HFFc6 (cell line): ENCODE results near the gene UBE2N. TPM values are rescaled to one million over a fixed set of nuclear protein-coding genes. Genes with fewer than 3 reads are reported as not detected.
"Not testable (repeated sequence)": the region's sequence is repeated elsewhere in the genome, so short reads cannot be mapped to it uniquely, and the experiment has no call there.

Experiments
- DNase-seq: peaks from one replicate; pipeline ENCODE4 v3.0.0-alpha.2; 2018
- H3K27ac Mint-ChIP-seq: 2 replicates; pipeline ENCODE4 v1.8.0; 2020; ENCODE audit warnings: mild to moderate bottlenecking, mixed read lengths
- H3K27me3 Mint-ChIP-seq: 2 replicates; pipeline ENCODE4 v1.8.0; 2021; ENCODE audit warnings: mild to moderate bottlenecking, moderate library complexity, mixed read lengths; ENCODE audit not compliant: insufficient read depth
- H3K36me3 Mint-ChIP-seq: 2 replicates; pipeline ENCODE4 v1.8.0; 2021; ENCODE audit warnings: low read depth, mixed read lengths
- H3K4me1 Mint-ChIP-seq: 2 replicates; pipeline ENCODE4 v1.8.0; 2020; ENCODE audit warnings: low read depth, mixed read lengths
- H3K4me3 Mint-ChIP-seq: 2 replicates; pipeline ENCODE4 v1.8.0; 2020; ENCODE audit warnings: mild to moderate bottlenecking, moderate library complexity, mixed read lengths
- H3K9me3 Mint-ChIP-seq: 2 replicates; pipeline ENCODE4 v1.8.0; 2020; ENCODE audit warnings: mild to moderate bottlenecking, mixed read lengths
- CTCF ChIP-seq: fragments of 200-600 bp; sonication (generic); IDR thresholded peaks from 2 replicates; pipeline ENCODE4 v1.5.0; 2021; ENCODE audit warnings: antibody characterized with exemption, mild to moderate bottlenecking
- total RNA-seq, 6 experiments: library from RNA; stranded (reverse); fragmentation: NEBNext Ultra II Directional; extraction: Animal tissue kit (Norgen Biotek cat#: 25700); gene quantifications; 2 replicates in 1 of 6; 3 replicates in 5 of 6; pipeline ENCODE4 v1.2.3, GENCODE V29; 2021

UBE2N gene
- total RNA-seq, 6 experiments from 2014 or later, result 143 to 168 (median 157) TPM

GRCh38 chr12:93415723-93416464 is 25.9 kb downstream of the UBE2N start:
- Mint-ChIP-seq H3K4me1 (peaks cover 76% of the 10 kb centered on the region), H3K4me3 (peak overlapping the region; percentile 64), H3K27me3 (peaks cover 2% of the 10 kb centered on the region), H3K27ac (peak overlapping the region; percentile 87), H3K9me3 (no peaks in the 10 kb centered on the region), H3K36me3 (peaks cover 21% of the 10 kb centered on the region)
- peak; percentile 23; the same call in 1 of the 2 replicates for TF ChIP-seq CTCF
- peak; percentile 59 for DNase-seq

DNA sequence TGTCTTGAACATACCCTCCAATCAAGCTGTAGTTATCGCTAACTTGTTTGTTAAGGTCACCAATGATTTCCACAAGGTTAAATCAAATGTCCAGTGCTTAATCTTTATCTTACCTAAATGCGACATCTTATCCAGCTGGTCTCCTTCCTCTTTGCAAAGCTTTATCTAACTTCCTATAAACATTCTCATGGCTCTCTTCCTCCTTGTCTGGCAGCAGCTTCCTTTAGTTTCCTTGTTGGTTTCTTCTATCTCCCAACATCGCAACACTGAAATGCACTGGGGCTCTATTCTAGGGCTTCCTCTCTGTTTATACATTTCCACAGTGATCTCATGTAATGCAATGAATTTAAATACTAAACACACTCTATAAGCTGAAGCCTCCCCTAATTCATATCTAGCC is 28.7 kb downstream of the UBE2N start:
- Mint-ChIP-seq H3K4me1 (peaks cover 83% of the 10 kb centered on the region), H3K27me3 (no peaks in the 10 kb centered on the region; the same call in 1 of the 2 replicates), H3K9me3 (no peaks in the 10 kb centered on the region), H3K27ac (peak overlapping the region; percentile 16), H3K36me3 (peaks cover 26% of the 10 kb centered on the region), H3K4me3 (no peak overlapping the region)
- no peak for TF ChIP-seq CTCF
- DNase-seq, result no peak

DNA sequence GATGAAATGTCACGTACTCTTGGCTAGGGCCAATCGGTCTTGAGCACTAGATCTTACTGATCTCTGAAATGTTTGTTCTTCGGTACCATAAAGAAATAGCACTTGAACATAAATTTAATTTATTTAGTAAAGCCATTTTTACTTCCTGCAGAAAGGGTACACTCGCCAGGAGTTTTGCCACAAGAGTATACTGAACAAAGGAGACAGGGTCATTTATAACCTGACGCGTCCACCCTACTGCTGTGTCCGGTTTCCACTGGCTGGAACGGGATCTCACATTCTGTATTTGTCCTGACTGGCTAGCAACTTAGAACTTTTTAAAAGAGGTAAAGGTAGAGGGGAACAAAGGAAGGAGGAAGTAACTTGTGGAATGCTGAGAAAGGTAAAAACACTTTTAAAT is 29.4 kb downstream of the UBE2N start:
- H3K4me1 Mint-ChIP-seq, result peaks cover 81% of the 10 kb centered on the region
- not testable (repeated sequence) for DNase-seq, H3K9me3 Mint-ChIP-seq, H3K27me3 Mint-ChIP-seq, H3K4me3 Mint-ChIP-seq
- H3K36me3 Mint-ChIP-seq, result peaks cover 27% of the 10 kb centered on the region
- peak overlapping the region; percentile 32 for H3K27ac Mint-ChIP-seq

DNA sequence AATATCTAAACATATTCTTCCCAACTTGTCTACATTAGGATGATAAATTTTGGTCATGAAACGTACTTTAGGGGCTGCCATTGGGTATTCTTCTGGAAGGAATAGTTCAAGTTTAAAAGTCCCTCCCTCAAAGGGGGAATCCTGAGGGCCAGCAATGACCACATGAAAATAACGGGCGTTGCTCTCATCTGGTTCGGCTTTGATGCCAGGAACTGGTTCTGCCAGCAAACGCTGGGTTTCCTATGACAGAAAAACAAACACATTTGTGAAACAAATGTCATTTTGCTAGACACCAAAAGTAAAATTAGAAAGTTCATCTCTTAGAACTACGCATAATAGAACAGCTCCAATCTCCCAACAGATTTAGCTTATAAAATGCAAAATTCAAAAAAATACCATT is 30.7 kb downstream of the UBE2N start:
- H3K27ac Mint-ChIP-seq, result peak overlapping the region; percentile 57; the same call in 1 of the 2 replicates
- not testable (repeated sequence) for H3K27me3 Mint-ChIP-seq, H3K9me3 Mint-ChIP-seq, H3K4me3 Mint-ChIP-seq, DNase-seq
- peaks cover 68% of the 10 kb centered on the region for H3K4me1 Mint-ChIP-seq
- H3K36me3 Mint-ChIP-seq, result peaks cover 31% of the 10 kb centered on the region

DNA sequence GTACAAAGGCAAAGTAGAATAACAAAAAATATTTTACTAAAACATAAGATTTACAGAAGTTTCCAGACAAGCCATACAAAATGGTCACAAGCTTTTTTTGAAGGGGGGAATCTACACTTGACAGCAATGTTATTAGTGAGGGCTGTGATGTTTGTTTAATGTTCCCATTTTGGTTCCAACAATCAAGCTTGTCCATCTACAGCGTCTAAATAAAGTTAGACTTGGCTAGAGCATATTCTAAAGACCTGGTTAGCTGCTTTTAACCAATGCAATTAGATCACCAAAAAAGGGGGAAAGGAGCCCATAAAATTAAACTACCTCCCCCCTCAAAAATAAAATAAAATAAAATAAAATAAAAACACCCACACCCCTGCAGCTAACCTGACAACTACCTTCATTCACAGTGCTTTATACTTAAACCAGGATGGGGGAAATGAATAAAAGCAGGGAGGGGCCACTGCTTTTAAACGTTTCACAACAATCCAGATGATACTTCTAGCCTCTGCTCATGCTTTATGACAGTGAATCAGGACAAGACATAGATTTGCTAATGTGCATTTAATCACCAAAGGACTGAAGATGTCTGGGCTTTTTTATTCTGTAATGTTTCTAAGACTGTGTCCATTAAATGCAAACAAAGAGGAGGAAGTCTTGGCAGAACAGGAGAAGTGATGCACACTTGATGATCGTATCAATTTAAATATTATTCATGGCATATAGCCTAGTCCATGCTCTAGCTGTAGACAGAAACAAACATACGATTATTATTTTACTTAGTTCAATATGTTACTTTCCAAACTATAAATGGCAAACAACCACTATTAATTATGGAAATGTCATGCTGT is 32.2 kb downstream of the UBE2N start:
- H3K4me3 Mint-ChIP-seq, DNase-seq, H3K27me3 Mint-ChIP-seq, H3K9me3 Mint-ChIP-seq: not testable (repeated sequence)
- peak overlapping the region; percentile 8; the same call in 1 of the 2 replicates for H3K27ac Mint-ChIP-seq
- H3K36me3 Mint-ChIP-seq, result peaks cover 29% of the 10 kb centered on the region
- H3K4me1 Mint-ChIP-seq, result peaks cover 53% of the 10 kb centered on the region

DNA sequence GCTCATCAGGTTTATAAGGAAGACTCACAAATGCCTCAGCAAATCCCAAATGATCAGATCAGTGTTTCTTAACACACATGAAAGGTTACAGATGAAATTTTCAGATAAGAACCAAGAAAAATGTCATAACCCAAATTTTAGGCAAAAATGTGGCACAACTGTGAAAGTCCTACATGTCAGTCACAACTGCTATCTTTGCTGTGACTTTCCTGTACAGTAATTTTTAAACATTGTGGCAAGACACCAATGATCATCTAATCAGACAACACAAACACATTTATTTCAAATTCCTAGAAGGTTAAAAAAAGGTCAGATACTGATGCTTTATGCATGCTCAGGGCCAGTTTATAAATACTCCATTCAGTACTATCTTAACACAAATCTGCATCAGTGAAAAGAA is 32.9 kb downstream of the UBE2N start:
- TF ChIP-seq CTCF, result no peak
- Mint-ChIP-seq H3K27me3 (no peaks in the 10 kb centered on the region; the same call in 1 of the 2 replicates), H3K9me3 (no peaks in the 10 kb centered on the region), H3K4me1 (peaks cover 48% of the 10 kb centered on the region), H3K27ac (peak overlapping the region; percentile 3), H3K36me3 (peaks cover 29% of the 10 kb centered on the region), H3K4me3 (no peak overlapping the region)
- no peak for DNase-seq

- no peak overlapping the region for H3K4me3 Mint-ChIP-seq
- peaks cover 25% of the 10 kb centered on the region for H3K36me3 Mint-ChIP-seq
- TF ChIP-seq CTCF, result no peak
- no peak for DNase-seq
- no peaks in the 10 kb centered on the region for H3K9me3 Mint-ChIP-seq
- H3K27ac Mint-ChIP-seq, result no peak overlapping the region
- H3K4me1 Mint-ChIP-seq, result peaks cover 39% of the 10 kb centered on the region
- H3K27me3 Mint-ChIP-seq, result no peaks in the 10 kb centered on the region; the same call in 1 of the 2 replicates
These were observed 33.8 kb downstream of the UBE2N start for GRCh38 chr12:93407963-93408283.
